Bone marrow (tissue), 2 donors: Measurements from ENCODE around the gene SBK3.
"Not testable (repeated sequence)": the region's sequence is repeated elsewhere in the genome, so short reads cannot be mapped to it uniquely, and the experiment has no call there.

Experiments used
- DNase-seq, 2 donors: peaks; one replicate each; lab custom pipeline; 2025; lab: John Stamatoyannopoulos, UW

SBK3 gene, protein sequence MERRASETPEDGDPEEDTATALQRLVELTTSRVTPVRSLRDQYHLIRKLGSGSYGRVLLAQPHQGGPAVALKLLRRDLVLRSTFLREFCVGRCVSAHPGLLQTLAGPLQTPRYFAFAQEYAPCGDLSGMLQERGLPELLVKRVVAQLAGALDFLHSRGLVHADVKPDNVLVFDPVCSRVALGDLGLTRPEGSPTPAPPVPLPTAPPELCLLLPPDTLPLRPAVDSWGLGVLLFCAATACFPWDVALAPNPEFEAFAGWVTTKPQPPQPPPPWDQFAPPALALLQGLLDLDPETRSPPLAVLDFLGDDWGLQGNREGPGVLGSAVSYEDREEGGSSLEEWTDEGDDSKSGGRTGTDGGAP

DNA sequence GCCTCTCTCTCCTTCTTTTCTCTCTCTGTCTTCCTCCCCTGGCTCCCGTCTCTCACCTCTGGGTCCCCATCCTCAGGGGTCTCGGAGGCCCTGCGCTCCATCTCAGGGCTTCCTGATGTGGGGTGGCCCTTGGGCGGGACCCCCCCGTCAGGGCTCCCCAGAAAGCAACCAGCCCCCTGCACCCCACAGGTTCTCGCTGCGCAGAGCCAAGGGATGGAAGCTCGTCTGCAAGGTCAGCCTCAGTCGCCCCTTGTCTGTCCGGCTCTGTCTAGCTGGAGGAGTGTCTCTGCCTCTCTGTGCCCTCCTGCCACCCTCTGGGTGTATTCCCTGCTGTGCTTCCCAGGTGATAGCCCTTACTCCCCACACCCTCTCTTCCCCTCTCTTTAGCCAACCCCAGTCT is at the start of gene SBK3:
TSS of gene SBK3 (minus strand) at position 101 of the 400 bp plus-strand sequence. CDS start at position 101, 0 bp downstream.
- DNase-seq: no peak

DNA sequence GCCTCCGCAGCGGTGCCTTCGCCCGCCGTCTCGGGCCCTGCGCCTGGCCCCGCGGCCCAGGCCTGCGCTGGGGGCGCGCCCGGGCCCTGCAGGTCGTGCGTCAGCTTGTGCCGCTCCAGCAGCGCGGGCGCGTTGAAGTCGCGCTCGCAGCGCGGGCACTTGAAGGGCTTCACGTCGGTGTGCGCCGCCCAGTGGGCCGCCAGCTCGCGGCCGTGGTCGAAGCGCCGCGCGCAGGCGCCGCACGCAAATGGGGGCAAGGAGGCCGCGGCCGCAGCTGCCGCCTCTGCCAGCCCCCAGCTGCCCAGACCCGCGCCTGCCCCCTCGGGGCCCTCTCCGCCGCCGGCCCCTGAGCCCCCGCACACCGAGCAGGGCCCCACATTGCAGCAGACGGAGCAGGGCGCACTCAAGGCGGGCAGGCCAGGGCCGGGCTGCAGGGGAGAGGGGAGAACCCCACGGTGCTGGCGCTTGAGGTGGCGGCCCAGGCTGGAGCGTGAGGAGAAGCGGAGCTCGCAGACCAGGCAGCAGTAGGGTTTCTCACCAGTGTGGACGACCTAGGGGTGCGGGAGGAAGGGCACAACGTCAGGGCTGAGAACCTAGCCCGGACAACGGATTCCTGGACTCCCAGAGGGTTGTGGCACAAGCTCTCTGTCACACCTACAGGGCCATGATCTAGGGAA is 47.9 kb upstream of the SBK3 start:
- no peak for DNase-seq

DNA sequence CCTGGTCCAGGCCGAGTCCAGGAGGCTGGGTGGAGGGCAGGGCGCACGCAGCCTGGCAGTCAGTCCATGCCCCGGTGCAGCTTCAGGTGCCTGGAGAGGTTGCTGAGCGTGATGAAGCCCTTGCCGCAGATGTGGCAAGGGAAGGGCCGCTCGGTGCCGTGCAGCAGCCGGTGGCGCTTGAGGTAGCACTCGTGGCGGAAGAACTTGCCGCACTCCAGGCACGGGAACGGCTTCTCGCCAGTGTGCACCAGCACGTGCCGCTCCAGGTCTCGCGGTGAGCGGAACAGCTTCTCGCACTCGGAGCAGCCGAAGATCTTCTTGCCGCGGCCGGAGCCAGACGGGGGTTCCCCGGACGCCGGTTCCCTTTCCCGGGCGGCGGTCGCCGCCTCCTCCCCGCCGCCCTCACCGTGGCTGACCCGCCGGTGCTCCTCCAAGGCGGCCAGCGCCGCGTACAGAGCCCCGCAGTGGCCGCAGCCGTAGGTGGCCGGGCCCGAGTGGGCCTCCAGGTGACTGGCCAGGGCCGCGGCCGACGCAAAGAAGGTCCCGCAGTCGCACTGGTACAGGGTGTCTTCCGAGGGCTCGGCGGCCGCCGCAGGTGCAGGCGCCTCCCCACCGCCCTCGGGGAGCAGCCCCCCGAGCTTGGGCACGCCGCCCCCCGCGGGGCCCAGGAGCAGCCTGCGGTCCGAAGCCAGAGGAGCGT is 47.2 kb upstream of the SBK3 start:
- DNase-seq: no peak

DNA sequence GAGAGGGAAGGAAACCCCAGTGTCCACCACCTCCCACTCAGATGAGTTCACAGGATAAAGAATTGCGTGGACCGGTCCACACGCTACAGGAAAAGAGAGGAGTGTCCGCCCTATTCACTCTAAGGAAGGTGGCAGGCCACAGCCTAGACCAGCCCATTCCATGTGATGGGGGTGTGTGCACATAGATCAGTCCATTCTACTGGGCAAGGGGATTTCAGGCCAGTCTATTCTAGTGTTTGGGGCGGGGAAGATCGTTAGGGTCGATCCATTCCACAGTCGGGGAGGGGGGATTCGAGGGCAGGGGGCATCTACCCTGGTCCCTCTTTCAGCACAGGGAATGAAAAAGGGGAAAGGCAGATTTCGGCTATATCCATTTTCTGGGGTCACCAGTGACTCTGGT is 46.2 kb upstream of the SBK3 start:
- DNase-seq: no peak

DNA sequence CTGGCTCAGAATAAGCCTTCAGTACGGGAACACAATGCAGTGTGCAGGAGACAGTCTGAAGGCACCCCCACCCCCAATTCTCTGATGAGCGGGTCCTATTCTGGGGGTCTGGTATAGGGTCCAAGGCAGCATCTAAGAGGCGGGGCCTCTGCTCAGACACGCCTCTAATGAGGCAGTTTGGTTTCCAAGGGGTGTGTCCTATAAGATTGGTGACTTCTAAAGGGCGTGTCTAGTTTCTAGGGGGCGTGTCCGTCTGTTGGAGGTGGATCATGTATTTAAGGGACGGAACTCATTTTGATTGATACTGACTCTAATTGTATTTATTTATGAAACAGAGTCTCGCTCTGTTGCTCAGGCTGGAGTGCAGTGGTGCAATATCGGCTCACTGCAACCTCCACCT is 45.3 kb upstream of the SBK3 start:
- DNase-seq: no peak

DNA sequence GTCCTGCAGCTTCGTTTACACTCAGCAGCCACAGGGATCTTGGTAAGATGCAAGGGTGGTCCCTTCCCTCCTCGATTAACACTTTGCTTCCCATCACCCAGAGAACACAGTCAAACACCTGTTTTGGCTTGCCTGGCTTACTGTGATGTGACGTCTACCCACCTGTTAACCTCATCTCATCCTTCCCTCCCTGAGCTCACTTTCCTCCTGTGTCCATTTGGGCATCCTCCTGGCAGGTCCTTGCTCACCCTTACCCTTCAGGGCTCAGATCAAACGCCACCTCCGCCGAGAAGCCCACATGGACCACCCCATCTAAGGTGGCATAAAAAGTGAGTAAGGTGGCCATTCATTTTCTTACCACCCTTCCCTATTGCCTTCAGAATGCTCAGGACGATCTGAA is 44.8 kb upstream of the SBK3 start:
- DNase-seq: no peak

DNA sequence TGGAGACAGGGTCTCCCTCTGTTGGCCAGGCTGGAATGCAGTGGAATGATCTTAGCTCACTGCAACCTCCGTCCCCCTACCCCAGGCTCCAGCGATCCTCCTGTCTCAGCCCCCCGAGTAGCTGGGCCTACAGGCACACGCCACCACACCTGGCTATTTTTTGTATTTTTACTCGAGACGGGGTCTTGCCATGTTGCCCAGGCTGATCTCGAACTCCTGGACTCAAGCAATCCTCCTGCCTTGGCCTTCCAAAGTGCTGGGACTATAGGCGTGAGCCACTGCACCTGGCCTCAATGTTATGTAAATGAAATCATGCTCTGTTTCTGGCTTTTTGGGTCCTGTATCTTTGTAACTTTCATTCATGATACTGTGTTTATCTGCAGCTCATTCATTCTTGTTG is 43.4 kb upstream of the SBK3 start:
- no peak for DNase-seq

DNA sequence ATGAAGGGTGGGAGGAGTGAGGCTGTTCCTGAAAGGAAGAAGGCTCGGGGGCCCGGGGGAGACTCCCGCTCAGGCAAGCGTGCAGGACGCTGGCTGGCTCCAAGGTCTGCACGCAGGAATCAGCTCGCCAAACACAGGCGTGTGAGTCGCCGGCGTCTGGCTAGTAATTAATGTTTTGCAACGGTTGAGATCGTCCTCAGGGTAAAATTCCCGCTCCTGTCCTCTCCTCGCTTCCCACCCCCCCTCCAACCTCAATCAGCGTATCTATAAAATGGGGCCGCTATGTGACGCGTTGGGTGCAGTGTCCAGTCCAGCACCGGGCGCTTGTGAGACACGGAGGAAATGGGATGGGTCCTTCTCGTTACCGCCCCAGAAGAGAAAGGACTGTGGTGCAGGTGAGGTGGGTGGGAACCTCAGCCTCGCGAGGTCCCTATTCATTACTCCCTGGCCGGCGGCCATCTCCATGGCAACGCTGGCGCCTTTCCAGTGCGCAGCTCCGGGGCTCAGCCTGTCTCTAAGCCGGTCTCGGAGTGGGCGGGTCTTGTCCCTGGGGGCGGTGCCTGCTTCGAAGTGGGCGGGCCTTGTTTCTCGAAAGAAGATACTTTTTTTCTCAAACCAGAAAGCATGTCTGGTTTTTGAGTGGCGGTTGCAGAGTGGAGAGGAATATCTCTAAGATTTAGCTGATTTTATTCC is 41.8 kb upstream of the SBK3 start:
- DNase-seq: peak; percentile 68 to 69

DNA sequence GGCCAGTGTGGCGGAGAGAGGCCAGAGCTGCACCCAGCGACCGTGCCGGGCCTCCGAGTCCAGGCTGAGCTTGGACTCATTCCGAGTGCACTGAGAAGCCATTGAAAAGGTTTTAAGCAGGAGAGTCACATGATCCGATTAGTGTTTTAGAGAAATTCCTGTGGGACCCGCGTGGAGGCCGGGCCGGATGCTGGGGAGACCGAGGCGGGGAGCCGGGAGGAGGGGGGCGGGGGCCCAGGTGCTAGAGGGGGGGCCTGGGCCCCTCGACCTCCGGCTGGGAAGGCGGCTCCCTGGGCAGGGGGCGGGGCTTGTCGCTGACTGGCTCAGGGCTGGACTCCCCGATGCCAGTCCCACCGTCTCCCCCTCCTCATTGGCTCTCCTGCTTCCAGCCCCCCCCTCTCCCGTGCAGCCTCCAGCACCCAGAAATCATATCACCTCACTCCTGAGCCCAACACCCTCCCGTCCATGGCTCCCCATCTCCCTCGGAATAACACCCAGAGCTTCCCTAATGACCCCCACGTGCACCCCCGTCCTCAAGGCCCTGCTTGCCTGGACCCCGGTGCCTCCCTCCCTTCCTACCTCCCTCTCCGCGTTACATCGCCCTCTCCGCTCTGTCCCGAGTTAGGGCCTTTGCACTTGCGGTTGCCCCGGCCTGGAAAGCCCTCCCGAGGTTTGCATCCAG is 40.5 kb upstream of the SBK3 start:
- DNase-seq: no peak

DNA sequence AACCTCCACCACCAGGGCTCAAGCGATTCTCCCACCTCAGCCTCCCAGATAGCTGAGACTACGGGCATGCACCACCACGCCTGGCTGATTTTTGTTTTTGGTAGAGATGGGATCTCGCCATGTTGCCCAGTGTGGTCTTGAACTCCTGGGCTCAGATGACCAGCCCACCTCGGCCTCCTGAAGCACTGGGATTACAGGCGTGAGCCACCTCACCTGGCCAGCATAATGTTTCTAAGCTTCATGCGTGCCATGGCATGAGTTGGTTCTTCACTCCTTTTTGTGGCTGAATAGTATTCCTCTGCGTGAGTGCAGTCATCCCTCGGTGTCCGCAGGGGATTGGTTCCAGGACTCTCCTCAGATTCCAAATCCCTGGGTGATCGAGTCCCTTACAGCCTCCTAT is 39.5 kb upstream of the SBK3 start:
- DNase-seq: no peak

DNA sequence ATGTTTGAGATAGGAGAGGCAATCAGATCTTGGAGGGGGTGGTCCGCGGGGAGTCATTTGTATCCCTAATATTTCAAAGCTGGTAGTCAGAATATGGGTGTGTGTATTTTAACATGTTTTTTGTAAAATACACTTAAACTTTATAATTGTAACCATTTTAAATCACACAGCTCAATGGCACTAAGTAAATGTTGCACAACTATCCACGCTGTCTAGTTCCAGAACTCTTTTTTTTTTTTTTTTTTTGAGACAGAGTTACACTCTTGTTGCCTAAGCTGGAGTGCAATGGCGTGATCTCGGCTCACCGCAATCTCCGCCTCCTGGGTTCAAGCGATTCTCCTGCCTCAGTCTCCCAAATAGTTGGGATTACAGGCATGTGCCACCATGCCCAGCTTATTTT is 38.6 kb upstream of the SBK3 start:
- DNase-seq: not testable (repeated sequence)

DNA sequence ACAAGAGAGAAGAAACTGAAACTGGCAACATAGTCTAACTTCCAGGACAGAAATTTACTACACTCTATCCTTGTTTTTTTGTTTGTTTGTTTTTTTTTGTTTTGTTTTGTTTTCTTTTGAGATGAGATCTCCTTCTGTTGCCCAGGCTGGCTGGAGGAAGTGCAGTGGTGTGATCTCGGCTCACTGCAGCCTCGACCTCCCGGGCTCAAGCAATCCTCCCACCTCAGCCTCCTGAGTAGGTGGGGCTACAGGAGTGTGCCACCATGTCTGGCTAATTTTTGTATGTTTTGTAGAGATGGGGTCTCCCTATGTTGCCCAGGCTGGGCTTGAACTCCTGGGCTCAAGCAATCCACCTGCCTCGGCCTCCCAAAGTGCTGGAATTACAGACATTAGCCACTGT is 36.9 kb upstream of the SBK3 start:
- DNase-seq: not testable (repeated sequence)

DNA sequence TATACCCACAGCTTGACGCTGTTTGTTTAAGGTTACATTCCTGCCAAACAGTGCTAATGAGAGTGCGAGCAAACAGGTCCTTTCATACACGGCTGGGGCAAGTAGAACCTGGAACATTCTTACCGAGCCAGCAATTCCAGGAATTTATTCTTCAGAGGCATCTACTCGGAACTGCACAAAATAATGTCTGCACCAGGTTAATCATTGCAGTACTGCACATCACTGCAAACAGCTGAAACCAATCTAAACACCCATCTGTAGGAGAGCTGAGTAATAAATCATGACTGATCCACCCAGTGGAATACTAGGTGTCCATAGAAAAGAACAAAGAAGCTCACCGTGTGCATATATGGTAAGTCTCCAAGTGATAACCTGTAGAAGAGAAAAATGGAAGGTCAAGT is 36.5 kb upstream of the SBK3 start:
- DNase-seq: no peak

DNA sequence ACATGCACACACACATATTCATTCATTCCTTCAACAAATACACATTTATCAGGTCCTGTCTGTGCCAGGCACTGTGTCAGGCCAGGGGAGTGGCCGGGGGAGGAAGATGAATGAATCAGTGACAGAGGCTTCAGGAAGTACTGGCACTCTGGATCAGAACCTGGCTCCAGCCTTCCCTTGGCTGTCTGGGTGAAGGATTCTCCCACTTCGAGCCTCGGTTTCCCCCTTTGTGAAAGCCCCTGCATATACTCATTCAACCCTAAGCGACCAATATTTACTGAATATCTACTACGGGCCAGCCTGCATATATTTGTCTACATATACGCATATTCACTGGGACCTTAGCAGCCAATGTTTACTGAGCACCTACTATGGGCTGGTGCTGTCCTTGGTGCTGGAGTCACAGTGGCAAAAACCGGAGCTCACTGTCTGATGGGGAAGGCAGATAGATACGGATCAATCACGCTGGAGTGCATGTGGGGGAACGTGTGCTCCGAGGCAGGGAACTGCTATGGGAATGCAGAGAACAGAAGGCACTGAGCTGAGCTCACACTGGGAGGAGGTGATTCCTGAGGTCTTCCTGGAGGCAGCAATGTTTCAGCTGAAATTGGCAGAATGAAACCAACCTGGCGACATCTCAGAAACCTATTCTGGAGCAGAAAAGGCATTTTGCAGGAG is 35.9 kb upstream of the SBK3 start:
- DNase-seq: peak in 1 of 2 donors; percentile 11

DNA sequence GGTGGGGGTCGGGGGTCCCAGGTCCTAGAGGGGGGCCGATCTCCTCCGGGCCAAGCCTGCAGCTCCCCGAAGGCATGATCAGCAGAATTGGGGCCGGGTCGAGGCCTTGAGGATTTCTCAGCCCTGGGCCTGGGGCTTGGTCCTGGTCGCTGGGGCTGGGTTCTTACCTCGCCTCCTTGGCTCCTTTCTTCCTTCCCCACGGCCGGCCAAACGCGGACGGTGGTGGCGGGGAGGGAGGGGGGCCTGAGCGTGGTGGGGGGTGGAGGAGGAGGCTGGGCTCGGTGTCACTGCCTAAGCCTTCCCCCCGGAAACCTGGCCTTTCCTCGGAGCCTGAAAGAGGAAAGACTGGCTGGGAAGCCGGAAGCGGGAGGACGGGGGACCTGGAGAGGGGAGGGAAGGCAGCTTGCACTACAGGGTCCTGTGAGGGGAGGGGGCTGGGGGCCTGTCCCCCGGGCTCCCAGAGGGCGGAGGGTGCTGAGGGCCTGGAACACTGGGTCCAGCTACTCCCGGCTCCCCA is 35.3 kb upstream of the SBK3 start, which contains the start of gene ZNF579:
TSS of gene ZNF579 (minus strand) at position 221 of the 517 bp plus-strand sequence. CDS start 1,209 bp downstream, outside the sequence.
- DNase-seq: peak; percentile 29 to 54

DNA sequence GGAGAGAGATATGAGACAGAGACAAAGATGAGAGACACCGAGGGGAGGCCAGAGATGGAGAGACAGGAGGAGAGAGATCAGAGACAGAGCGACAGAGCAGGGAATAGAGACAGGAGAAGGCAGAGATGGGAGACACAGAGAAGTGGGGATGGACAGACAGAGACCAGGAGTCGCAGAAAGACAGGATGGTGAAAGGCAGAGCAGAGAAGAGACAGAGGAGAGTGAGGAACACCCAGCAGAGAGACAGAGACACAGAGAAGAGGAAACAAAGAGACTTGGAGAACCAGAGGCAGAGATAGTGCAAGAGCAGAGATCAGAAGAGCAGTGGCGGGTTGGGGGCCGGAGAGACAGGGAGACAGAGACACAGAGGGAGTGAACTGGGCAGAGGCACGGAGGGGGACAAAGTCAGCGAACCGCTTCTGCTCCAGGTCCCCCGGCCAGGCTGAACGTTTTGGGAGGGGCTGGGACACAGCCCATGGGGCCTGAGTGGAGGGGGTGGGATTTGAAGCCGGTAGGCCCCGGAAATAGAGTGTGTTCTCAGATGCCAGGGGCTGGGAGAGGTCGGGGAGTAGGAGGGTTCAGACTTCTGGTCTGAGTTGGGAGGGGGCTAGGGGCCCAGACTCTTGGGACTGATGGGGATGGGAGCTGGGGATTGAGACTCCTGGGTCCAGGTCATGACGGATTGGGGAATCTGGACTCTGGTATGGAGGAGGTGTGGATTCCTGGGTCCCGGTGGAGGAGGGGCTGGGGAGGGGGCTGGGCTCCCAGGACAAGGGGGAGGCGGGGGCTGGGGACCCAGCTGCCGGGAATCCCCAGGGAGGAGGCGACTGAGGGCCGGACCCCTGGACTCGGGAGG is 34.7 kb upstream of the SBK3 start:
- DNase-seq: no peak

DNA sequence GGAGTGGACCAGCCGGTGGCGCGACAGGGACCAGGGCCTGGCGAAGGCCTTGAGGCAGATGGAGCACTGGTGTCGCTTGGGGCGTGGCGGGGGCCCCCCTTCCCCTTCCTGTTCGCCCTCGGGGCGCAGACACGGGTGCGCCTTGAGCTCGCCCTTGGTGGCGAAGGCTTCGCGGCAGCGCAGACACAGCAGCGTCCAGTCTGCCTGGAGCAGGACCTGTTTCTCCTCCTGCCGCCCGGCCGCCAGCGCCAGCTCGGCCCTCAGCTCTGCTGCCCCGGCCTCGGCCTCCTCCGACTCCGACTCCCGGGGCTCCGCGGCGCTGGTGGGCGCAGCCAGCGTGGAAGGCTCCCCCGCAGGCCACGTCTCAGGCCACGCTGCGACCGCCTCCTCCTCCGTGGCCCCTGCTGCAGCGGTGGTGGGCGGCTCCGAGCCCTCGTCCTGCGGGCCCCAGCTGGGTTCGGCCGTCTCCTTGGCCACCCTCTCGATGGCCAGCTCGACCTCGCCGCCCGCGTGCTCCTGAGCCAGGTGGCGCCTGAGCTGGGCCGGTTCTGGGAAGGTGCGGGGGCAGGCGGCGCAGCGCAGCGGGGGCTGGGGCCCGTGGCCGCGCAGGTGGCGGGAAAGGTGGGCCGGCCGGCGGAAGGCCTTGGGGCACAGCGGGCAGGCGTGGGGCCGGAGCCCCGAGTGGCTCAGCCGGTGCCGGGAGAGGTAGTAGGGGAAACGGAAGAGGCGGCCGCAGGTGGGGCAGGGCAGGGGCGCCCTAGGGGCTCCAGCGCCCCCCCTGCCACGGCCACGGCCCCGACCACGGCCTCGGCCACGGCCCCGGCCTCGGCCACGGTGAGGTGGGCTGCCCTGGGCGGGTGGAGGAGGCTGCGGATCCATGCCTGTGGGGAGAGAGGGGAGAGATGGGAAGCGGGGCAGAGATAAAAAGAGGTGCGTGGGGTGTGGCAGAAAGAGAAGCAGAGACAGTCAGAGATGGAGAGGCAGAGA is 33.7 kb upstream of the SBK3 start:
- DNase-seq: no peak

DNA sequence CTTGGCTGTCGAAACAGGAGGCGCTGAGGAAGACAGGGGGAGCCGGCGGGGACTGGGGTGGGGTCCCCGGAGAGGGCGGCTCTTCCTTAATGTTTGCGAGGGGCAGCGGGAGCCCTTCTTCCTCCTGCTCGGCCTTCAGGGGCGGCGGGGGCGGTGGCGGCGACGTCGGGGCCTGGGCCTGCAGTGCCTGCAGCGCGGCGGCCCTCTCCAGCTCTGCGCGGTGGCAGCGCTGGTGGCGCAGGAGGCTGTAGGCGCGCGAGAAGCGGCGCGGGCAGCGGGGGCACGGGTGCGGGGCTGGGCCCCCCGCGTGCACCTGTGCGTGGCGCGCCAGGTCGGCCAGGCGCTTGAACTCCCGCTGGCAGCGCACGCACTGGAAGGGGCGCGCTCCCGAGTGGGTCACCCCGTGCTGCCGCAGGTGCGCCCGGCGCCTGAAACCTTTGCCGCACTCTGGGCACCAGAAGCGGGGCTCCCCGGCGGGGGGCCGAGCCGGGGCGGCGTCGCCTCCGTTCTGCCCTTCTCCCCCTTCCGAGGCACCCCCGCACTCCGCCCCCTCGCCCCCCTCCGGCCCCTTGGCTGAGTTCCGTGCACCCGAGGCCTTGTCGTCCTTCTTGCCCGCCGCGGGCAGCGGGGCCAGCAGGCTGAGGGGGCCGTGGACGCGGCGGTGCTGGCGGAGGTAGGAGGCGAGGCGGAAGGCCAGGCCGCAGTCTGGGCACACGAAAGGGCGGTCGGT is 32.9 kb upstream of the SBK3 start:
- no peak for DNase-seq
